WTC11 (cell line): ENCODE data around the gene MEF2D. TPM values are rescaled to one million over a fixed set of nuclear protein-coding genes. Genes with fewer than 3 reads are reported as not detected.

Source experiments
- ATAC-seq: fragments of 200-7000 bp; cut with Tn5 transposase; 2 replicates; pipeline ENCODE4 v1.10.0; 2021; ENCODE audit warnings: mild to moderate bottlenecking, moderate library complexity
- CTCF ChIA-PET: fragments of 300-600 bp; sonication (Branson Sonifier 250); formaldehyde crosslinking; loops from one replicate; lab custom pipeline; 2021; ENCODE audit warnings: antibody characterized with exemption; lab: Charles Lee
- POLR2A ChIA-PET: fragments of 350-600 bp; sonication (Branson Sonifier 250); formaldehyde crosslinking; loops from one replicate; lab custom pipeline; 2021; ENCODE audit warnings: antibody characterized with exemption; lab: Charles Lee
- DNase-seq: peaks from one replicate; pipeline ENCODE4 v3.0.0; 2021; ENCODE audit warnings: low spot score
- H3K27ac Mint-ChIP-seq: 2 replicates; pipeline ENCODE4 v1.8.0; 2021; ENCODE audit warnings: mixed read lengths
- H3K27me3 Mint-ChIP-seq: 2 replicates; pipeline ENCODE4 v1.8.0; 2021; ENCODE audit warnings: low read depth, mild to moderate bottlenecking, moderate library complexity, mixed read lengths
- H3K36me3 Mint-ChIP-seq: 2 replicates; pipeline ENCODE4 v1.8.0; 2021; ENCODE audit warnings: mixed read lengths
- H3K4me1 Mint-ChIP-seq: 2 replicates; pipeline ENCODE4 v1.8.0; 2022; ENCODE audit warnings: mixed read lengths
- H3K4me3 Mint-ChIP-seq: 2 replicates; pipeline ENCODE4 v1.8.0; 2021; ENCODE audit warnings: mild to moderate bottlenecking, moderate library complexity, mixed read lengths
- H3K9me3 Mint-ChIP-seq: 2 replicates; pipeline ENCODE4 v1.8.0; 2021; ENCODE audit warnings: mixed read lengths
- ATF6 ChIP-seq: sonication (generic); formaldehyde crosslinking; IDR thresholded peaks from 2 replicates; pipeline ENCODE4 v1.8.1; 2023; ENCODE audit warnings: mild to moderate bottlenecking, missing genetic modification reagents
- EMX1 ChIP-seq: fragments of 250-450 bp; sonication (Bioruptor Pico); IDR thresholded peaks from 2 replicates; pipeline ENCODE4 v1.8.0; 2021; ENCODE audit warnings: mild to moderate bottlenecking
- GTF2I ChIP-seq: fragments of 250-450 bp; sonication (Bioruptor Pico); conservative IDR thresholded peaks from 2 replicates; pipeline ENCODE4 v1.4.0; 2021; ENCODE audit warnings: mild to moderate bottlenecking
- RELA ChIP-seq: sonication (generic); formaldehyde crosslinking; IDR thresholded peaks from 2 replicates; pipeline ENCODE4 v1.8.1; 2022; ENCODE audit warnings: missing genetic modification reagents, mild to moderate bottlenecking, borderline replicate concordance
- TEAD4 ChIP-seq: sonication (generic); formaldehyde crosslinking; IDR thresholded peaks from 2 replicates; pipeline ENCODE4 v1.8.0; 2022; ENCODE audit warnings: mild to moderate bottlenecking, missing genetic modification reagents
- USF2 ChIP-seq: sonication (generic); formaldehyde crosslinking; IDR thresholded peaks from 2 replicates; pipeline ENCODE4 v1.8.1; 2023; ENCODE audit warnings: mild to moderate bottlenecking, missing genetic modification reagents, moderate library complexity
- ZBTB21 ChIP-seq: sonication (generic); formaldehyde crosslinking; IDR thresholded peaks from 2 replicates; pipeline ENCODE4 v1.8.1; 2023; ENCODE audit warnings: mild to moderate bottlenecking, missing genetic modification reagents, borderline replicate concordance
- ZNF121 ChIP-seq: sonication (generic); formaldehyde crosslinking; IDR thresholded peaks from 2 replicates; pipeline ENCODE4 v1.8.0; 2023; ENCODE audit warnings: missing genetic modification reagents
- ZNF138 ChIP-seq: sonication (generic); formaldehyde crosslinking; conservative IDR thresholded peaks from 2 replicates; pipeline ENCODE4 v1.8.1; 2022; ENCODE audit warnings: mild to moderate bottlenecking, moderate library complexity, missing genetic modification reagents
- ZNF281 ChIP-seq: sonication (generic); formaldehyde crosslinking; IDR thresholded peaks from 2 replicates; pipeline ENCODE4 v1.8.0; 2023; ENCODE audit warnings: mild to moderate bottlenecking, missing genetic modification reagents
- ZNF671 ChIP-seq: fragments of 250-450 bp; sonication (Bioruptor Pico); IDR thresholded peaks from 2 replicates; pipeline ENCODE4 v1.8.0; 2021; ENCODE audit warnings: mild to moderate bottlenecking
- total RNA-seq: library from RNA; stranded (reverse); gene quantifications from 3 replicates; pipeline ENCODE4 v1.2.3, GENCODE V29; 2021
- TF ChIP-seq, protein P1 (sequence below): sonication (generic); formaldehyde crosslinking; IDR thresholded peaks from 2 replicates; pipeline ENCODE4 v1.8.0; 2022; ENCODE audit warnings: missing genetic modification reagents
- TF ChIP-seq, protein P2 (sequence below): fragments of 250-450 bp; sonication (Bioruptor Pico); IDR thresholded peaks from 2 replicates; pipeline ENCODE4 v1.9.0; 2021; ENCODE audit warnings: mild to moderate bottlenecking

Gene MEF2D
- total RNA-seq, 1 experiment from 2014 or later, result 24.1 TPM

DNA sequence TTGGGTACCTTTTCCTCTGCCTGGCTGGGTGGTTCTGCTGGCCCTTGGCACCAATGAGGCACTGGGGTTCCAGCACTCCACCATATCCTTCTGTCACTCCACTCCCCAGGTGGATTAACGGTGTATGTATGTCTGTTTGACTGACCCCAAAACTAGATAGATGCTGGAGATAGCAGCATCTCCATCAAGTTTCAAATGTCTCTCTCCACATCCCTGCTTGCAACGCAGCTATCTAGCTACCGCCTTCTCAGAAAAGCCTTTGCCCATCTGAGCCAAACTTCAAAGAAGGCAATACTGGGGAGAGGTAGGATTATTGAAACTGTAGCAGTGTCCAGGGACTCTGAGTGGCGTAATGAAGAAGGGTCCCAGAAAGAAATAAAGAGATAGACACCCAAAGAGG lies 67.5 kb downstream of the MEF2D start:
- ChIA-PET CTCF (interaction anchor here (1.1 to 10.1 kb wide), 9 partner anchors 11 to 74 kb away, joined by 3 to 200 read pairs (median 9); no protein-coding TSS in a partner anchor), POLR2A (interaction anchor here (2.0 kb wide), 1 partner anchor 11 kb away, joined by 10 read pairs; no protein-coding TSS in a partner anchor)
- H3K4me1 Mint-ChIP-seq, result peaks cover 65% of the 10 kb centered on the region
- TF ChIP-seq RELA, result no peak
- TF ChIP-seq ATF6 (CRISPR knock-in tag), result no peak
- DNase-seq (no peak), ATAC-seq (no peak)
- H3K27ac Mint-ChIP-seq, result no peak overlapping the region
- H3K4me3 Mint-ChIP-seq, result no peak overlapping the region; the same call in 1 of the 2 replicates
- peaks cover 100% of the 10 kb centered on the region for H3K27me3 Mint-ChIP-seq
- H3K36me3 Mint-ChIP-seq, result peaks cover 3% of the 10 kb centered on the region
- H3K9me3 Mint-ChIP-seq, result no peaks in the 10 kb centered on the region

DNA sequence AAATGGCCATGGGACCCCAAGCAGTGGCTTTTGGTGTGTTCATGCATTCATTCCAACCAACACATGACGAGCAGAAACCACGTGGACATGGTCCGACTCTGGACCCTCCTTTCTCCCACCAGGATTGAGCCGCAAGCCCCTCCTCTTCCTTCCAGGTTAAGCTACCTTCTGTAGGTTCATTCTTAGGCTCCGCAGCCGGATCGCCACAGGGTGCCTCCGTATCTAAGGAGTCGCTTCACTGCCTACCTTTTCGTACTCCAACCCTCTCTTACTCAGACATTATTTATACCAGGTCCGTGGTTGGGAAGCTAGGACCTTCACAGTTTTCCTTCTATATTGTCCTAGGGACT lies 67.9 kb downstream of the MEF2D start:
- ChIA-PET CTCF (interaction anchor here (1.0 to 10.1 kb wide), 10 partner anchors 10 to 74 kb away, joined by 3 to 200 read pairs (median 8); no protein-coding TSS in a partner anchor), POLR2A (interaction anchor here (2.0 kb wide), 1 partner anchor 11 kb away, joined by 10 read pairs; no protein-coding TSS in a partner anchor)
- Mint-ChIP-seq H3K4me1 (peaks cover 63% of the 10 kb centered on the region), H3K27me3 (peaks cover 100% of the 10 kb centered on the region), H3K9me3 (no peaks in the 10 kb centered on the region), H3K36me3 (peaks cover 3% of the 10 kb centered on the region), H3K4me3 (peak overlapping the region; percentile 52), H3K27ac (no peak overlapping the region)
- peak; percentile 21 for ATAC-seq
- DNase-seq, result peak; percentile 69
- TF ChIP-seq USF2 (peak; percentile 67), EMX1 (CRISPR knock-in tag) (no peak), TEAD4 (CRISPR knock-in tag) (no peak)

GRCh38 chr1:156431769-156432668 lies 68.6 kb downstream of the MEF2D start:
- ATAC-seq, result no peak
- Mint-ChIP-seq H3K4me3 (peak overlapping the region; percentile 52), H3K4me1 (peaks cover 56% of the 10 kb centered on the region), H3K36me3 (peaks cover 3% of the 10 kb centered on the region), H3K27me3 (peaks cover 100% of the 10 kb centered on the region), H3K27ac (no peak overlapping the region), H3K9me3 (no peaks in the 10 kb centered on the region)
- ChIA-PET POLR2A (interaction anchor here (2.0 kb wide), 1 partner anchor 10 kb away, joined by 10 read pairs; no protein-coding TSS in a partner anchor), CTCF (interaction anchor here (0.8 to 10.1 kb wide), 11 partner anchors 10 to 73 kb away, joined by 3 to 200 read pairs (median 6); no protein-coding TSS in a partner anchor)
- TF ChIP-seq ZNF671 (no peak), ZNF121 (CRISPR knock-in tag) (no peak)
- TF ChIP-seq, protein P1, sequence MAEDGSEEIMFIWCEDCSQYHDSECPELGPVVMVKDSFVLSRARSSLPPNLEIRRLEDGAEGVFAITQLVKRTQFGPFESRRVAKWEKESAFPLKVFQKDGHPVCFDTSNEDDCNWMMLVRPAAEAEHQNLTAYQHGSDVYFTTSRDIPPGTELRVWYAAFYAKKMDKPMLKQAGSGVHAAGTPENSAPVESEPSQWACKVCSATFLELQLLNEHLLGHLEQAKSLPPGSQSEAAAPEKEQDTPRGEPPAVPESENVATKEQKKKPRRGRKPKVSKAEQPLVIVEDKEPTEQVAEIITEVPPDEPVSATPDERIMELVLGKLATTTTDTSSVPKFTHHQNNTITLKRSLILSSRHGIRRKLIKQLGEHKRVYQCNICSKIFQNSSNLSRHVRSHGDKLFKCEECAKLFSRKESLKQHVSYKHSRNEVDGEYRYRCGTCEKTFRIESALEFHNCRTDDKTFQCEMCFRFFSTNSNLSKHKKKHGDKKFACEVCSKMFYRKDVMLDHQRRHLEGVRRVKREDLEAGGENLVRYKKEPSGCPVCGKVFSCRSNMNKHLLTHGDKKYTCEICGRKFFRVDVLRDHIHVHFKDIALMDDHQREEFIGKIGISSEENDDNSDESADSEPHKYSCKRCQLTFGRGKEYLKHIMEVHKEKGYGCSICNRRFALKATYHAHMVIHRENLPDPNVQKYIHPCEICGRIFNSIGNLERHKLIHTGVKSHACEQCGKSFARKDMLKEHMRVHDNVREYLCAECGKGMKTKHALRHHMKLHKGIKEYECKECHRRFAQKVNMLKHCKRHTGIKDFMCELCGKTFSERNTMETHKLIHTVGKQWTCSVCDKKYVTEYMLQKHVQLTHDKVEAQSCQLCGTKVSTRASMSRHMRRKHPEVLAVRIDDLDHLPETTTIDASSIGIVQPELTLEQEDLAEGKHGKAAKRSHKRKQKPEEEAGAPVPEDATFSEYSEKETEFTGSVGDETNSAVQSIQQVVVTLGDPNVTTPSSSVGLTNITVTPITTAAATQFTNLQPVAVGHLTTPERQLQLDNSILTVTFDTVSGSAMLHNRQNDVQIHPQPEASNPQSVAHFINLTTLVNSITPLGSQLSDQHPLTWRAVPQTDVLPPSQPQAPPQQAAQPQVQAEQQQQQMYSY, result peak; percentile 72
- no peak for DNase-seq

DNA sequence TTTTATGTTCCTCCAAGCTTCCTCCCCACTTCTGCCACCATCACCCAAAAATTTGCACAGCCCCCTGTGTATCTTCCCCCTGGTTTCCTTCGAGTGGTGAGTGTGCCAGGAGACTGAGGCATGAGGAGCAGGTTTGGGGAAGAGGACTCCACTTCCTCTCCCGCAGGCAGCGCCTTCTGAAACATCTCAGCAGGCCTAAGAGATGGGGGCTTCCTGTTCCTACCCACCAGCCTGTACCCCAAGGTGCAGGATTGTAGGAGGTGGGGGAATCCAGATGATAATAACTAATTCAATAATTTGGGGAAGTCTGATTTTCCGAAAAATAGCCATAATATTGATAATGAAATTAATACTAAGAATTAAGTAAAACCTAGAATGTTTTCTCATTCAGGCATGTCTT lies 69.2 kb downstream of the MEF2D start:
- ChIA-PET POLR2A (interaction anchor here (0.6 to 2.0 kb wide), 2 partner anchors 10 to 16 kb away, joined by 3 to 10 read pairs (median 7); no protein-coding TSS in a partner anchor), CTCF (interaction anchor here (0.8 to 10.1 kb wide), 12 partner anchors 10 to 75 kb away, joined by 3 to 200 read pairs (median 6); no protein-coding TSS in a partner anchor)
- DNase-seq (no peak), ATAC-seq (no peak)
- no peak overlapping the region for H3K4me3 Mint-ChIP-seq
- H3K27ac Mint-ChIP-seq, result no peak overlapping the region
- peaks cover 3% of the 10 kb centered on the region for H3K36me3 Mint-ChIP-seq
- H3K27me3 Mint-ChIP-seq, result peaks cover 100% of the 10 kb centered on the region
- peaks cover 54% of the 10 kb centered on the region for H3K4me1 Mint-ChIP-seq
- TF ChIP-seq ZNF138 (CRISPR knock-in tag), result no peak
- no peak for TF ChIP-seq EMX1 (CRISPR knock-in tag)
- no peak for TF ChIP-seq ZNF281
- TF ChIP-seq GTF2I (CRISPR knock-in tag), result no peak
- no peak for TF ChIP-seq ZBTB21 (CRISPR knock-in tag)
- TF ChIP-seq, protein P2, sequence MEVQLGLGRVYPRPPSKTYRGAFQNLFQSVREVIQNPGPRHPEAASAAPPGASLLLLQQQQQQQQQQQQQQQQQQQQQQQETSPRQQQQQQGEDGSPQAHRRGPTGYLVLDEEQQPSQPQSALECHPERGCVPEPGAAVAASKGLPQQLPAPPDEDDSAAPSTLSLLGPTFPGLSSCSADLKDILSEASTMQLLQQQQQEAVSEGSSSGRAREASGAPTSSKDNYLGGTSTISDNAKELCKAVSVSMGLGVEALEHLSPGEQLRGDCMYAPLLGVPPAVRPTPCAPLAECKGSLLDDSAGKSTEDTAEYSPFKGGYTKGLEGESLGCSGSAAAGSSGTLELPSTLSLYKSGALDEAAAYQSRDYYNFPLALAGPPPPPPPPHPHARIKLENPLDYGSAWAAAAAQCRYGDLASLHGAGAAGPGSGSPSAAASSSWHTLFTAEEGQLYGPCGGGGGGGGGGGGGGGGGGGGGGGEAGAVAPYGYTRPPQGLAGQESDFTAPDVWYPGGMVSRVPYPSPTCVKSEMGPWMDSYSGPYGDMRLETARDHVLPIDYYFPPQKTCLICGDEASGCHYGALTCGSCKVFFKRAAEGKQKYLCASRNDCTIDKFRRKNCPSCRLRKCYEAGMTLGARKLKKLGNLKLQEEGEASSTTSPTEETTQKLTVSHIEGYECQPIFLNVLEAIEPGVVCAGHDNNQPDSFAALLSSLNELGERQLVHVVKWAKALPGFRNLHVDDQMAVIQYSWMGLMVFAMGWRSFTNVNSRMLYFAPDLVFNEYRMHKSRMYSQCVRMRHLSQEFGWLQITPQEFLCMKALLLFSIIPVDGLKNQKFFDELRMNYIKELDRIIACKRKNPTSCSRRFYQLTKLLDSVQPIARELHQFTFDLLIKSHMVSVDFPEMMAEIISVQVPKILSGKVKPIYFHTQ (CRISPR knock-in tag), result no peak
- H3K9me3 Mint-ChIP-seq, result no peaks in the 10 kb centered on the region
